Small intestine (tissue), 7 donors: ENCODE data around the gene NOC2L. TPM values are rescaled to one million over a fixed set of nuclear protein-coding genes. Genes with fewer than 3 reads are reported as not detected.

Source experiments
- DNase-seq, 2 donors: peaks; one replicate each; pipeline versions ENCODE4 v3.0.0 to v3.0.0-alpha.2; 2013
- FAIRE-seq: peaks from 2 replicates; lab custom pipeline; 2012; peaks lifted over from hg19 to GRCh38; lab: Jason Lieb, UNC
- H3K27ac ChIP-seq, 3 donors: one replicate each; pipeline ENCODE4 v1.5.1; 2013; ENCODE audit warnings: low read length in 2 of 3, mild to moderate bottlenecking in 2 of 3, control low read depth in 1 of 3, inconsistent platforms in 1 of 3, low read depth in 1 of 3, moderate library complexity in 1 of 3
- H3K27me3 ChIP-seq, 3 donors: one replicate each; pipeline ENCODE4 v1.6.1; 2013; ENCODE audit warnings: low read length in 3 of 3, inconsistent platforms in 1 of 3; ENCODE audit not compliant: control insufficient read depth in 3 of 3, insufficient read depth in 3 of 3
- H3K36me3 ChIP-seq, 3 donors: one replicate each; pipeline ENCODE4 v1.6.1; 2013; ENCODE audit warnings: low read length in 3 of 3, inconsistent platforms in 1 of 3, low read depth in 1 of 3, mild to moderate bottlenecking in 1 of 3, moderate library complexity in 1 of 3; ENCODE audit not compliant: control insufficient read depth in 3 of 3, insufficient read depth in 2 of 3
- H3K4me1 ChIP-seq, 3 donors: one replicate each; pipeline ENCODE4 v1.6.1; 2013; ENCODE audit warnings: low read length in 2 of 3, inconsistent platforms in 1 of 3, low read depth in 1 of 3, mild to moderate bottlenecking in 1 of 3, moderate library complexity in 1 of 3; ENCODE audit not compliant: control insufficient read depth in 3 of 3, insufficient read depth in 2 of 3
- H3K4me3 ChIP-seq, 3 donors: one replicate each; pipeline ENCODE4 v1.5.1; 2013; ENCODE audit warnings: low read length in 3 of 3, control low read depth in 1 of 3, inconsistent platforms in 1 of 3, low read depth in 1 of 3, mild to moderate bottlenecking in 1 of 3, moderate library complexity in 1 of 3
- H3K9me3 ChIP-seq, 2 donors: one replicate each; pipeline ENCODE4 v1.6.1; 2013; ENCODE audit warnings: low read depth in 1 of 2, low read length in 1 of 2; ENCODE audit not compliant: control insufficient read depth in 2 of 2, insufficient read depth in 1 of 2
- WGBS, 3 donors: extraction: QIAGEN DNeasy Blood & Tissue Kit; methylation state at CpG; one replicate each; pipeline ENCODE4 v1.1.7; 2013; 5-methylcytosine and 5-hydroxymethylcytosine counted together
- polyA plus RNA-seq, 4 donors: library from polyadenylated mRNA; stranded (reverse) in 3 of 4; unstranded in 1 of 4; fragments of 200-250 nt in 3 of 4; fragments of 120-200 nt in 1 of 4; gene quantifications; one replicate each; pipeline versions ENCODE4 v1.2.1 to v1.2.3, GENCODE V29; 2013
- donor health status: healthy with polysubstance abuse.
- donor health status: control.
- donor health status: control.
- donor health status: Bipolar disorder and iron deficiency.
- donor health status: healthy.

The NOC2L gene
- polyA plus RNA-seq, 4 donors = 34.0 to 69.3 (median 45.4) TPM

GRCh38 chr1:907611-908451, 51.2 kb downstream of the NOC2L start:
- Histone ChIP-seq H3K9me3 (no peaks in the 10 kb centered on the region), H3K27me3 (peaks cover 4 to 48% (median 6%) of the 10 kb centered on the region in 3 donors), H3K4me1 (peaks cover 0 to 49% (median 0%) of the 10 kb centered on the region in 3 donors), H3K4me3 (no peak overlapping the region), H3K36me3 (no peaks in the 10 kb centered on the region), H3K27ac (no peak overlapping the region)
- peak in 1 of 2 donors; percentile 1 for DNase-seq
- FAIRE-seq = no peak
- 66 to 87% (median 78%) methylated on average over 17 of the region's 17 CpGs for WGBS, 3 donors

- Histone ChIP-seq H3K4me1 (peaks cover 0 to 39% (median 0%) of the 10 kb centered on the region in 3 donors), H3K9me3 (no peaks in the 10 kb centered on the region), H3K36me3 (no peaks in the 10 kb centered on the region), H3K27ac (no peak overlapping the region), H3K27me3 (peaks cover under 1 to 37% (median 6%) of the 10 kb centered on the region in 3 donors), H3K4me3 (no peak overlapping the region)
- FAIRE-seq (no peak), DNase-seq (peak; percentile 66 to 87)
- 13 to 27% (median 18%) methylated on average over 20 of the region's 20 CpGs for WGBS, 3 donors
These were observed 52.2 kb downstream of the NOC2L start for GRCh38 chr1:906600-907420.

- Histone ChIP-seq H3K27ac (no peak overlapping the region), H3K9me3 (no peaks in the 10 kb centered on the region), H3K36me3 (no peaks in the 10 kb centered on the region), H3K4me3 (no peak overlapping the region), H3K27me3 (peaks cover 0 to 33% (median 6%) of the 10 kb centered on the region in 3 donors), H3K4me1 (peaks cover 0 to 31% (median 0%) of the 10 kb centered on the region in 3 donors)
- DNase-seq (no peak), FAIRE-seq (no peak)
- 26 to 57% (median 40%) methylated on average over 13 of the region's 13 CpGs for WGBS, 3 donors
These were observed 53.1 kb downstream of the NOC2L start for GRCh38 chr1:905811-906599.

GRCh38 chr1:905071-905749, 53.8 kb downstream of the NOC2L start:
- FAIRE-seq (no peak), DNase-seq (peak; percentile 17 to 63)
- Histone ChIP-seq H3K36me3 (no peaks in the 10 kb centered on the region), H3K4me3 (peak overlapping the region in 2 of 3 donors; percentile 28 to 42), H3K27ac (no peak overlapping the region), H3K9me3 (no peaks in the 10 kb centered on the region), H3K27me3 (peaks cover 0 to 28% (median under 1%) of the 10 kb centered on the region in 3 donors), H3K4me1 (peaks cover 0 to 23% (median 0%) of the 10 kb centered on the region in 3 donors)
- 4 to 8% (median 5%) methylated on average over 43 to 49 of the region's 49 CpGs for WGBS, 3 donors

GRCh38 chr1:904310-904950, 54.6 kb downstream of the NOC2L start:
- 1 to 5% (median 3%) methylated on average over 59 to 89 of the region's 91 CpGs for WGBS, 3 donors
- FAIRE-seq = no peak

GRCh38 chr1:903721-904271, 55.3 kb downstream of the NOC2L start:
- FAIRE-seq (no peak), DNase-seq (no peak)
- H3K4me1 ChIP-seq = peaks cover 0 to 22% (median 0%) of the 10 kb centered on the region in 3 donors
- 74 to 88% (median 83%) methylated on average over 16 to 21 of the region's 21 CpGs for WGBS, 3 donors
- peaks cover 0 to 37% (median 3%) of the 10 kb centered on the region in 3 donors for H3K27me3 ChIP-seq
- H3K27ac ChIP-seq = no peak overlapping the region
- no peaks in the 10 kb centered on the region for H3K9me3 ChIP-seq
- H3K4me3 ChIP-seq = peak overlapping the region in 2 of 3 donors; percentile 21 to 44
- H3K36me3 ChIP-seq = no peaks in the 10 kb centered on the region

More at GRCh38 chr1:904310-904950, 54.6 kb downstream of the NOC2L start:
- Histone ChIP-seq H3K27me3 (peaks cover 0 to 36% (median 3%) of the 10 kb centered on the region in 3 donors), H3K4me3 (peak overlapping the region; percentile 28 to 44 (median 42)), H3K27ac (no peak overlapping the region), H3K4me1 (peaks cover 0 to 22% (median 0%) of the 10 kb centered on the region in 3 donors), H3K9me3 (no peaks in the 10 kb centered on the region), H3K36me3 (no peaks in the 10 kb centered on the region)
- peak; percentile 69 to 94 for DNase-seq

- DNase-seq (no peak), FAIRE-seq (no peak)
- no peak overlapping the region for H3K27ac ChIP-seq
- WGBS, 3 donors = 81 to 91% (median 82%) methylated on average over 10 of the region's 10 CpGs
- H3K36me3 ChIP-seq = no peaks in the 10 kb centered on the region
- peaks cover 0 to 42% (median 3%) of the 10 kb centered on the region in 3 donors for H3K27me3 ChIP-seq
- H3K4me3 ChIP-seq = no peak overlapping the region
- no peaks in the 10 kb centered on the region for H3K9me3 ChIP-seq
- peaks cover 0 to 22% (median 0%) of the 10 kb centered on the region in 3 donors for H3K4me1 ChIP-seq
These were observed 55.8 kb downstream of the NOC2L start for GRCh38 chr1:903305-903704.
